Thyroid gland (tissue), 4 donors: ENCODE results near the gene DYTN. TPM values are rescaled to one million over a fixed set of nuclear protein-coding genes. Genes with fewer than 3 reads are reported as not detected.

Experiments
- DNase-seq, 2 donors: peaks; one replicate each; pipeline ENCODE4 v3.0.0-alpha.2; 2019
- H3K27ac ChIP-seq, 3 donors: fragments of 200-600 bp; sonication (generic); 1 replicate in 2 of 3; 2 replicates in 1 of 3; pipeline ENCODE4 v1.5.1; 2016 to 2019; ENCODE audit warnings: mild to moderate bottlenecking in 1 of 3, moderate library complexity in 1 of 3
- H3K27me3 ChIP-seq: fragments of 200-600 bp; sonication (generic); one replicate; pipeline ENCODE4 v1.5.1; 2019
- H3K36me3 ChIP-seq, 2 donors: fragments of 200-600 bp; sonication (generic); one replicate each; pipeline ENCODE4 v1.5.1; 2016 to 2019
- H3K4me1 ChIP-seq, 2 donors: fragments of 200-600 bp; sonication (generic); one replicate each; pipeline ENCODE4 v1.5.1; 2017 to 2019
- H3K4me3 ChIP-seq, 3 donors: fragments of 200-600 bp; sonication (generic); replicated peaks in 1 of 3; 1 replicate in 2 of 3; 2 replicates in 1 of 3; pipeline ENCODE4 v1.5.1; 2016; ENCODE audit warnings: mild to moderate bottlenecking in 1 of 3
- H3K9me3 ChIP-seq: fragments of 200-600 bp; sonication (generic); one replicate; pipeline ENCODE4 v1.5.1; 2017
- POLR2A ChIP-seq, 2 donors: fragments of 450-650 bp; IDR thresholded peaks; one replicate each; pipeline ENCODE4 v1.6.1; 2017; ENCODE audit warnings: antibody characterized with exemption in 2 of 2, mild to moderate bottlenecking in 2 of 2, moderate library complexity in 1 of 2
- WGBS, 2 donors: methylation state at CpG; one replicate each; pipeline ENCODE4 v1.1.5; 2017; 5-methylcytosine and 5-hydroxymethylcytosine counted together
- intact Hi-C: fragments of 100-400 bp; cut with DNase I; formaldehyde crosslinking; loops from one replicate; pipeline ENCODE4 v1.15.1; 2023
- total RNA-seq, 4 donors: library from RNA; depleted of rRNA; stranded (reverse); fragments of >200 nt; gene quantifications; one replicate each; pipeline ENCODE4 v1.2.3, GENCODE V29; 2016
- TF ChIP-seq, protein P1 (sequence below), 6 experiments: fragments of 200-600 bp in 3 of 6; fragments of 450-650 bp in 3 of 6; sonication (generic) in 3 of 6; IDR thresholded peaks; one replicate each; pipeline ENCODE4 v1.5.1; 2016 to 2019; ENCODE audit warnings: antibody characterized with exemption in 6 of 6, mild to moderate bottlenecking in 2 of 6, inconsistent platforms in 1 of 6, moderate library complexity in 1 of 6

The DYTN gene
- total RNA-seq, 4 donors from 2014 or later: not detected

DNA sequence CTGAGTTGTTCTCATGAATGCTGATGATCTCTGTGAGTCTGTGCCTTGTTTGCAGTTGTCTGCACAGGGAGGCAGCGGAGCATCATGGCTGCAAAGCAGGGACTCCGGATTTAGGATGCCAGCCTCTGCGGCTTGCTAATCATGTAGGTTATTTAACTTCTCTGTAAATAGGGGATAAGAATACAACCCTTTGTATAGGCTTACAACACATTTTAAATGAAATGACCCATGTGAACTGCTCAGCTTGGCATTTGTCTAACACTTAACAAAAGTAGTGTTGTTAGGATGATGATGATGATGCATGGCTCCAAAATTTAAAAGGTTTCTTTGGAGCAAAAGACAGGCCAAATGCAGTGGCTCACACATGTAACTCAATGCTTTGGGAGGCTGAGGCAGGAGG lies 19.4 kb downstream of the DYTN start:
- H3K27me3 ChIP-seq: no peaks in the 10 kb centered on the region
- no peaks in the 10 kb centered on the region for H3K4me1 ChIP-seq
- H3K9me3 ChIP-seq: no peaks in the 10 kb centered on the region
- no peaks in the 10 kb centered on the region for H3K36me3 ChIP-seq
- H3K27ac ChIP-seq: no peak overlapping the region
- TF ChIP-seq, protein P1, sequence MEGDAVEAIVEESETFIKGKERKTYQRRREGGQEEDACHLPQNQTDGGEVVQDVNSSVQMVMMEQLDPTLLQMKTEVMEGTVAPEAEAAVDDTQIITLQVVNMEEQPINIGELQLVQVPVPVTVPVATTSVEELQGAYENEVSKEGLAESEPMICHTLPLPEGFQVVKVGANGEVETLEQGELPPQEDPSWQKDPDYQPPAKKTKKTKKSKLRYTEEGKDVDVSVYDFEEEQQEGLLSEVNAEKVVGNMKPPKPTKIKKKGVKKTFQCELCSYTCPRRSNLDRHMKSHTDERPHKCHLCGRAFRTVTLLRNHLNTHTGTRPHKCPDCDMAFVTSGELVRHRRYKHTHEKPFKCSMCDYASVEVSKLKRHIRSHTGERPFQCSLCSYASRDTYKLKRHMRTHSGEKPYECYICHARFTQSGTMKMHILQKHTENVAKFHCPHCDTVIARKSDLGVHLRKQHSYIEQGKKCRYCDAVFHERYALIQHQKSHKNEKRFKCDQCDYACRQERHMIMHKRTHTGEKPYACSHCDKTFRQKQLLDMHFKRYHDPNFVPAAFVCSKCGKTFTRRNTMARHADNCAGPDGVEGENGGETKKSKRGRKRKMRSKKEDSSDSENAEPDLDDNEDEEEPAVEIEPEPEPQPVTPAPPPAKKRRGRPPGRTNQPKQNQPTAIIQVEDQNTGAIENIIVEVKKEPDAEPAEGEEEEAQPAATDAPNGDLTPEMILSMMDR (IDR thresholded peaks at IDR 0.05): no peak
- no peak for TF ChIP-seq POLR2A (IDR thresholded peaks at IDR 0.05)
- 76% methylated on average over 3 of the region's 3 CpGs for WGBS, 2 donors
- no peak for DNase-seq
- H3K4me3 ChIP-seq: no peak overlapping the region
- intact Hi-C loops: loop anchor here (10.0 kb wide), 1 partner anchor 776 kb away; no protein-coding TSS in a partner anchor

DNA sequence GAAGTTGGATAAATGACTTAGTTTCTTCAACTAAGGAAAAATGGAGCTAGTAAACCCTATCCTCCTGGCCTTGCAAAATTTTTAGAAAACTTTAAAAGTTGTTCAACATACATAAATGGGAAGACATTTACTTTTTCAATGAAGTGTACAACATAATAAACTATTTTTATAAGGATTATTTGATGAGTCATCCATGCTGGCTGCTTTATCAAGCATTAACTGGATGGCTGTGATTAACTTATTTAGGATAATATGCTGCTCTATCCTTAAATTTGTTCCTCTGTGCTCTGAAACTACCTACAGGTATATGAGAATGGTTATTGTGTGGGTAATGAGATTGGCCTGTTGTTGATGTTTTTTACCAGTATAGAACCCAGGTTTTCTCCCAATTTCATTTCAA lies 21.3 kb downstream of the DYTN start:
- Histone ChIP-seq H3K4me3 (no peak overlapping the region), H3K4me1 (no peaks in the 10 kb centered on the region), H3K36me3 (no peaks in the 10 kb centered on the region), H3K27ac (no peak overlapping the region), H3K27me3 (no peaks in the 10 kb centered on the region), H3K9me3 (no peaks in the 10 kb centered on the region)
- intact Hi-C loops: loop anchor here (10.0 kb wide), 1 partner anchor 778 kb away; no protein-coding TSS in a partner anchor
- no peak for DNase-seq
- TF ChIP-seq POLR2A (IDR thresholded peaks at IDR 0.05): no peak
- TF ChIP-seq, protein P1 (IDR thresholded peaks at IDR 0.05): no peak

DNA sequence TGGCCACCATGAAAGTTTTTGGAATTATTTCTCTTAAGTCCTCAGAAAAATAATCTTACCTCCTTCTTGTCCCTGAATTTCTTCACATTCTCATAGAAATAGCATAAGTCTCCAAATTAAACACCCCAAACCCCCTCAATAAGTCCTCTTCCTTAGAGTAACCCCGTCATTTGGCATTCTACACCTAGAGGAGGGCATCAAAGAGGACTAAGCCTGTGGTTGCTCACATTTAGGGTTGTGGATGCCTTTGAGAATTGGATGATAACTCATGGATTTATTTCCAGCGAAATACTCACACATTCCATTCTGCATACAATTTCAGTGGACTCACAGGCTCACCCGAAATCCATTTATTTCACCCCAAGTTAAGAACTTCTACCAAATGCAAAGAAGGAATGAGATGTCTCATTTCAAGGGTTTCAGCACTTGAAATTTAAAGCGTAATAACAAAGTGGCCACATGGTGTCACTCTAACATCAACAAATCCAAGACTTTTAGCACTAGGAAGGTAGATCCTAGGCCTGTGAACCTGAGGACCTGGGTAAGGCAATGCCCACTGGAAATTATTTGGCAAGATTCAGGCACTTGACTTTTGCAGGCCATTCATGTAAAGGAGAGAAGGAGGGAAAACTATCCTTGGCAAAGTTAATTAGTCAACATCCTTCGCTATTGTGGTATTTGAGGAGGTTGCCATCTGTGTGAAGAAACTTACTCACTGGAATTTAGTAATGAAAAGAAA lies 24.6 kb downstream of the DYTN start:
- H3K27me3 ChIP-seq: no peaks in the 10 kb centered on the region
- no peak overlapping the region for H3K27ac ChIP-seq
- no peaks in the 10 kb centered on the region for H3K4me1 ChIP-seq
- H3K4me3 ChIP-seq: no peak overlapping the region
- 27 to 29% methylated on average over 5 of the region's 5 CpGs for WGBS, 2 donors
- TF ChIP-seq POLR2A (IDR thresholded peaks at IDR 0.05): no peak
- TF ChIP-seq, protein P1 (IDR thresholded peaks at IDR 0.05): peak; percentile 39 to 75 (median 56)
- peak; percentile 19 to 22 for DNase-seq
- no peaks in the 10 kb centered on the region for H3K36me3 ChIP-seq
- no peaks in the 10 kb centered on the region for H3K9me3 ChIP-seq
- intact Hi-C loops: loop anchor here (10.0 kb wide), 1 partner anchor 781 kb away; no protein-coding TSS in a partner anchor

DNA sequence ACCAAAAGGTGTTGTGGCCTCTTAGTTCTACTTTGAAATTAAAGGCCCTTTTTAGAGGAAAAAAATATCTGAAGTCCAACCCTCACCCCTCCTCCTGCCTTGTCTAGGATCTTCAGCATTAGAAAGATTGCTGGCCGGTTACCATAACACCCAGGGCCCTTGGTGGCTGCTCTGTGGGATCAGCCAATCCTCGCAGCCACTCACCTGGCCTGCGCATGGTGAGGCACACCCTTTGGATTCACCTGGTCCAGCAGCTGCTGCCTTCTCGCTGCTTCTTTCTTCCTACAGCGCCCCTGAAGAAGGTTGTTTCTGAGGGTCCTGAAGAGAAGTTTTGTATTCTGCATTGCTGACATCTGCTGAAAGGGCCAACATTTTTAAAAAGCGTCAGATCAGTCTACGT lies 25.2 kb downstream of the DYTN start:
- no peak for TF ChIP-seq POLR2A (IDR thresholded peaks at IDR 0.05)
- TF ChIP-seq, protein P1 (IDR thresholded peaks at IDR 0.05): no peak
- Histone ChIP-seq H3K27me3 (no peaks in the 10 kb centered on the region), H3K36me3 (no peaks in the 10 kb centered on the region), H3K27ac (no peak overlapping the region), H3K9me3 (no peaks in the 10 kb centered on the region), H3K4me1 (no peaks in the 10 kb centered on the region), H3K4me3 (no peak overlapping the region)
- DNase-seq: no peak
- 74 to 78% methylated on average over 7 of the region's 7 CpGs for WGBS, 2 donors
- intact Hi-C loops: loop anchor here (10.0 kb wide), 1 partner anchor 782 kb away; no protein-coding TSS in a partner anchor

DNA sequence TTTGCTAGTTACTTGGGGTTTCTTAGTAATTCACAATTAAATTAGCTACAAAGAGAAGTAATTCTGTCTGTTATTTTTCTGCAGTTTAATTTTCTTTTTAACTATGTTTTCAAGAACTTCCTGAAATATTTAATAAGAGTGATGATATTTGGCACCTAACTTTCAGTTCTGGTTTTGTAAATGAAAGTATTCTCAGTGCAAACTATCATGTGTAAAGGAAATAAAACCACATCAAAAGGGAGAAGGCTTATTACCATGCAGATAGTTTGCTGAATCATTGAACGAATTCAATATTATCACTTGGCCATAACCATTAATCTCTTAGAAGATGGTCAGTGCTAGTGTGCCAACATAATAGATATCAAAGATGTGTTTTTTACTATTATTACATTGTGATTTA lies 29.2 kb downstream of the DYTN start:
- H3K36me3 ChIP-seq: no peaks in the 10 kb centered on the region
- TF ChIP-seq, protein P1 (IDR thresholded peaks at IDR 0.05): no peak
- no peak for TF ChIP-seq POLR2A (IDR thresholded peaks at IDR 0.05)
- peaks cover 3% of the 10 kb centered on the region for H3K27me3 ChIP-seq
- DNase-seq: no peak
- no peaks in the 10 kb centered on the region for H3K9me3 ChIP-seq
- H3K4me3 ChIP-seq: no peak overlapping the region
- H3K4me1 ChIP-seq: no peaks in the 10 kb centered on the region
- 75 to 80% methylated on average over 1 of the region's 1 CpG for WGBS, 2 donors
- intact Hi-C loops: no loop called here
- H3K27ac ChIP-seq: no peak overlapping the region
